Measurements from ENCODE around the gene CLSTN1.

- TF ChIP-seq POLR2AphosphoS5 (IDR thresholded peaks at IDR 0.05) = no peak
- TF ChIP-seq CTCF (IDR thresholded peaks at IDR 0.05 in 8 of 11, conservative IDR thresholded peaks at IDR 0.05 in 3 of 11) = no peak
Measured at GRCh38 chr1:9793291-9793690, 30.5 kb downstream of the CLSTN1 start.

All from spleen (tissue), 7 donors.